EL (cell line): ENCODE results near the gene TTLL5.

Source experiments
- DNase-seq: peaks from one replicate; pipeline ENCODE4 v3.0.0-alpha.2; 2016

Gene TTLL5

GRCh38 chr14:75976826-75977581 is 316.0 kb downstream of the TTLL5 start:
- DNase-seq = no peak

GRCh38 chr14:75977582-75977943 is 316.5 kb downstream of the TTLL5 start:
- DNase-seq = no peak

GRCh38 chr14:75978249-75978731 is 317.2 kb downstream of the TTLL5 start:
- DNase-seq = no peak

GRCh38 chr14:75979071-75979571 is 318.1 kb downstream of the TTLL5 start:
- DNase-seq = no peak

GRCh38 chr14:75979648-75980565 is 318.9 kb downstream of the TTLL5 start:
- DNase-seq = no peak

- no peak for DNase-seq
Observed at GRCh38 chr14:75980856-75981255, 319.8 kb downstream of the TTLL5 start.

GRCh38 chr14:75981426-75982265 is 320.6 kb downstream of the TTLL5 start, which contains the start of gene TGFB3:
TGFB3 (minus strand) TSS chr14:75981995; CDS start chr14:75980893, 1,102 bp downstream.
- DNase-seq = peak; percentile 85

GRCh38 chr14:75982266-75983018 is 321.4 kb downstream of the TTLL5 start:
- peak; percentile 83 for DNase-seq

- DNase-seq = no peak
Observed at GRCh38 chr14:75983019-75983358, 321.9 kb downstream of the TTLL5 start.

- no peak for DNase-seq
Observed at GRCh38 chr14:75984674-75985073, 323.6 kb downstream of the TTLL5 start.

GRCh38 chr14:75985618-75986438 is 324.8 kb downstream of the TTLL5 start, which contains the start of gene IFT43:
IFT43 (plus strand) TSS chr14:75985763; CDS start chr14:75985787, 24 bp downstream.
- DNase-seq = peak; percentile 85

- no peak for DNase-seq
Observed at GRCh38 chr14:75986439-75986765, 325.4 kb downstream of the TTLL5 start.

- DNase-seq = no peak
Observed at GRCh38 chr14:75987201-75987970, 326.3 kb downstream of the TTLL5 start.

GRCh38 chr14:75989134-75989533 is 328.1 kb downstream of the TTLL5 start:
- DNase-seq = no peak

GRCh38 chr14:75990297-75990696 is 329.3 kb downstream of the TTLL5 start:
- DNase-seq = no peak

GRCh38 chr14:75991753-75992152 is 330.7 kb downstream of the TTLL5 start:
- DNase-seq = no peak

GRCh38 chr14:75993567-75994041 is 332.6 kb downstream of the TTLL5 start:
- no peak for DNase-seq

GRCh38 chr14:75995372-75996041 is 334.5 kb downstream of the TTLL5 start:
- DNase-seq = peak; percentile 64

- no peak for DNase-seq
Observed at GRCh38 chr14:75996488-75996887, 335.4 kb downstream of the TTLL5 start.
